NT2/D1 (cell line): Measurements from ENCODE around the gene PPM1H.

Experiments
- DNase-seq: peaks from one replicate; pipeline ENCODE4 v3.0.0-alpha.2; 2011; ENCODE audit warnings: low read depth, low spot score
- H3K27me3 ChIP-seq: 2 replicates; pipeline ENCODE4 v1.6.0; 2011; ENCODE audit warnings: mild to moderate bottlenecking; ENCODE audit not compliant: insufficient read length, insufficient read depth
- H3K36me3 ChIP-seq: 2 replicates; pipeline ENCODE4 v1.6.1; 2011; ENCODE audit warnings: mild to moderate bottlenecking, low read length, mixed read lengths; ENCODE audit not compliant: insufficient read depth, insufficient read length
- H3K4me1 ChIP-seq: 2 replicates; pipeline ENCODE4 v1.5.1; 2011; ENCODE audit not compliant: insufficient read depth, insufficient read length
- H3K4me3 ChIP-seq: 2 replicates; pipeline ENCODE4 v1.5.1; 2011; ENCODE audit warnings: low read depth; ENCODE audit not compliant: insufficient read length
- H3K9ac ChIP-seq: 2 replicates; pipeline ENCODE4 v1.6.0; 2011; ENCODE audit warnings: low read depth; ENCODE audit not compliant: insufficient read length
- H3K9me3 ChIP-seq: 2 replicates; pipeline ENCODE4 v1.5.1; 2011; ENCODE audit warnings: mild to moderate bottlenecking, low read length; ENCODE audit not compliant: insufficient read depth
- SUZ12 ChIP-seq: IDR thresholded peaks from 2 replicates; pipeline ENCODE4 v1.6.1; 2011; ENCODE audit not compliant: insufficient read length, insufficient read depth; ENCODE audit errors: extremely low read depth
- YY1 ChIP-seq: IDR thresholded peaks from 2 replicates; pipeline ENCODE4 v1.6.1; 2011; ENCODE audit not compliant: insufficient read length, insufficient read depth
- ZNF274 ChIP-seq: IDR thresholded peaks from 2 replicates; pipeline ENCODE4 v1.6.1; 2011; ENCODE audit warnings: mild to moderate bottlenecking, low read depth, low read length

Gene PPM1H

DNA sequence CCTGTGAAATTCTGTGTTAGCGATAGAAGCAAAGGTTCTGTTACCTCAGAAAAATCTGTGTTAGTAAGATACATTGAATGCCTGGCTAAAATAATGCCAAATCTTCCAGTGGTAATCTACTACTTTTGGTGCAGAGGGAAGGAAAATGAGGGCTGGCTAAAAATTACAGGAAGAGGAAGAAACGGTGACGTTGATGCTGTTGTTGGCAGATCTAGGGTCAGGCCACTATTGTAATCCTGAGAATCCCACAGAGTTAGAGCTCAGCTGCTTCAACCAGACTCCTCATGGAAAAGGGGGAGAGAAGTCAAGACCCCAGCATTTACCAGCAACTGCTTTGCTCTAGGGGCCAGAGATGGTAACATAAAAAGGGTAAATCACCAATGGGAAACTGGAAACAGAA is 145.1 kb downstream of the PPM1H start:
- no peak for DNase-seq
- 0 out of 2 replicates have a peak, but pooled peaks cover 6% of the 10 kb centered on the region for H3K9me3 ChIP-seq
- no peak overlapping the region for H3K4me3 ChIP-seq
- no peaks in the 10 kb centered on the region for H3K36me3 ChIP-seq
- no peak overlapping the region for H3K9ac ChIP-seq
- no peaks in the 10 kb centered on the region for H3K27me3 ChIP-seq
- no peaks in the 10 kb centered on the region for H3K4me1 ChIP-seq
- no peak for TF ChIP-seq ZNF274
- TF ChIP-seq YY1, result no peak
- TF ChIP-seq SUZ12, result no peak

DNA sequence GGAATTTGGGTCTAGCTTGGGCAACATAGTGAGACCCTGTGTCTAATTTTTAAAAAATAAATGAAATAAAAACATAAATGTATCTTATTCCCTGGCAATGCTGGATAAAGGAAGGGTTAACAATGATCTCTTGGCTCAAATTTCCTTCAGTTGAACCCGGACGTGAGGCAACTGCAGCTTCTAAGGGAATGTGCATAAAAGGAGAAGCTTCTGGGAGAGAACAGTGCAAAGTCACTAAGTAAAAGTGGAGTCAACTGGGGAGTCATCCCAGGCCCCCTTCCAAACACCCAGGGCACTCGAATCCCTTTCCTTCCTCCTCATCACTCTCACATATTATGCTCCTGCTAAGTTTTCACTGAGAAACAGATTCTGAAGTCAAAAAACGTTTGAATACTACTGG is 147.3 kb downstream of the PPM1H start:
- Histone ChIP-seq H3K9me3 (no peaks in the 10 kb centered on the region), H3K4me3 (no peak overlapping the region), H3K4me1 (no peaks in the 10 kb centered on the region), H3K36me3 (no peaks in the 10 kb centered on the region), H3K9ac (no peak overlapping the region), H3K27me3 (no peaks in the 10 kb centered on the region)
- no peak for TF ChIP-seq ZNF274
- no peak for TF ChIP-seq YY1
- no peak for TF ChIP-seq SUZ12
- no peak for DNase-seq

DNA sequence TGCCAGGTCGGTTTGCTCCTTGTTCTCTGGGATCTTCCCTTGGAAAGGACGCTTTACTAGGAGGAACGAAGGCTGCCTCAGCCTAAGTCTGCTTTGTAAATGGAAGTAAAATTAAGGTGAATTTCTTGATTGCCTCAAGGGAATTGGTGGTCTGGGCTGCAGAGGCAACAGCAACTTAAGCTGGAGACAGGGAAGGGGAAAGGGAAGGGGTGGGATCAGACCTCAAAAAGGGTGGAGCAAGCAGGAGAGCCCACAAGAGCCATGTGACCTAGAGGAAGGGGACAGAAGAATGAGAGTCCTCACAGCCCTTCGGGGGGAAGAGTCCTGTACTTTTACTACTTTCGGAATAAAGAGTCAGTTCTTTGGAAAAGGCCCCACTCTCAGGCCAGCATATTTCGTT is 147.9 kb downstream of the PPM1H start:
- no peak overlapping the region for H3K9ac ChIP-seq
- H3K4me3 ChIP-seq, result no peak overlapping the region
- DNase-seq, result no peak
- no peaks in the 10 kb centered on the region for H3K9me3 ChIP-seq
- H3K36me3 ChIP-seq, result no peaks in the 10 kb centered on the region
- TF ChIP-seq YY1 (no peak), ZNF274 (no peak), SUZ12 (no peak)
- H3K27me3 ChIP-seq, result no peaks in the 10 kb centered on the region
- no peaks in the 10 kb centered on the region for H3K4me1 ChIP-seq

DNA sequence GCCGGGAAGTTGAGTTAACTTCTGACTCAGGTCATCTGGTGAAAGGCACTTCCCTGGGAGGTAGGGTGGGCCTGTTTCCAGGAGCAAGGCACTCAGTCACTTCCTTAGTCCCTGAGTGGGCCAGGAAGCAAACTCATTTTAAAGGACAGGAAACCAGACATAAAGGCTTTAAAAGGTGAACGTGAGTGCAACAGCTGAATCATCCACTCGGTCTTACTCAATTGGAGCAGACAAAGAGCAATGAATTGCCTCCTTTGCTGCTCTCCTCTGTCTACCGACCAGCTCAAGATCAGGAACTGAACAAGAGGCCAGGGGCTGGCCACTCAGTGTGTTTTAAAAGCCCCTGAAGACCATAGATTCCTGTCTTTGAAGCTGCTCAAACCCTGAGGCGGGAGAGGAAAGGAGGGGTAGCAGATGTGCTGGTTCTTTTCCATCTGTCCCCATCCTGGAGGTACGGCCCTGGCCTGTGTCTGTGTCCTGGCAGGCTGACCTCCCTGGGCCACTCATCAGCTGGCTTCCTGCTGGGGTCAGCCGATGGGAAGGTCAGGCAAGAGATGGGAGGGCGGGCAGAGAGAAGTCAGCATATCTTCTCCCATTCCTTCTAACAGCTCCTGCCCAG is 148.9 kb downstream of the PPM1H start:
- H3K36me3 ChIP-seq, result no peaks in the 10 kb centered on the region
- DNase-seq, result no peak
- H3K9me3 ChIP-seq, result no peaks in the 10 kb centered on the region
- H3K4me3 ChIP-seq, result no peak overlapping the region
- TF ChIP-seq YY1 (no peak), SUZ12 (no peak), ZNF274 (no peak)
- no peak overlapping the region for H3K9ac ChIP-seq
- H3K27me3 ChIP-seq, result no peaks in the 10 kb centered on the region
- no peaks in the 10 kb centered on the region for H3K4me1 ChIP-seq

DNA sequence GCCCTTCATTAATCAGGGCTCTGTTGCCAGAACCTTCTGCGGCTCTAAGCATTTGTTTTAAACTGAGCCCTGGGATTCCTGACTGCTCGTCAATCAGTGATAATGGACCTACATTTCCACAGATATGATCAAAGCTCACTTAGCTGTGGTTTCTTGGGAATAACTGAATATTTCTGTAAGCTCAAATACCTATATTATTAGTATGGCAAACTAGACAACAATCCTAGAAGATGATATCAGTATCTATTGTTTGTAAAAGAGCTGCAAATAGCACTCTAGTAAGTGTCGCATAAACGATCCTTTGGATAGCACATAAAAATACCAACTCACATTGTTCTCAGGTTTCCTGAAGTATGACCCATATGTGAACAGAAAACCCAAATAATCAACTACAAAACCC is 150.4 kb downstream of the PPM1H start:
- H3K4me1 ChIP-seq, result no peaks in the 10 kb centered on the region
- no peak overlapping the region for H3K4me3 ChIP-seq
- no peak overlapping the region for H3K9ac ChIP-seq
- H3K9me3 ChIP-seq, result no peaks in the 10 kb centered on the region
- TF ChIP-seq SUZ12 (no peak), ZNF274 (no peak), YY1 (no peak)
- no peaks in the 10 kb centered on the region for H3K27me3 ChIP-seq
- no peak for DNase-seq
- no peaks in the 10 kb centered on the region for H3K36me3 ChIP-seq

DNA sequence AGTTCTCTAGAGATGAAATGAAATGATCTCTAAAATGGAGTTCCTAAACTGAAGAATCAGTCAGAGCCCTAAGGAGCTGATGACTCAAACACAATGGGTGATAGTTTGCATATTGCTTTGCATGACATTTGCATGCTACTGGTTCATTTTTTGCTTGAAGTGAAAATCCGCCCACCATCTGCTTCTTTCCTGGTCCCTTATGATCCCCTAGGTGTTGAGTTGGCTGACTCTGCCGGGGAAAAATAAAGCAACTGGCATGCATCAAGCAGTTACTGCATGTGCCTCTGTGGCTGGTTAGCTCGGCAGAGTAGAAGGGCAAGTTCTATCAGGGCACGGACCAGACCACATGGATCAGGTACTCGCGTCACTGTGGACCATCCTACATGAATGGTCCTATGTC is 151.1 kb downstream of the PPM1H start:
- no peaks in the 10 kb centered on the region for H3K36me3 ChIP-seq
- no peak overlapping the region for H3K9ac ChIP-seq
- no peaks in the 10 kb centered on the region for H3K4me1 ChIP-seq
- no peak for DNase-seq
- H3K4me3 ChIP-seq, result no peak overlapping the region
- no peak for TF ChIP-seq ZNF274
- TF ChIP-seq YY1, result no peak
- no peak for TF ChIP-seq SUZ12
- no peaks in the 10 kb centered on the region for H3K27me3 ChIP-seq
- H3K9me3 ChIP-seq, result no peaks in the 10 kb centered on the region

DNA sequence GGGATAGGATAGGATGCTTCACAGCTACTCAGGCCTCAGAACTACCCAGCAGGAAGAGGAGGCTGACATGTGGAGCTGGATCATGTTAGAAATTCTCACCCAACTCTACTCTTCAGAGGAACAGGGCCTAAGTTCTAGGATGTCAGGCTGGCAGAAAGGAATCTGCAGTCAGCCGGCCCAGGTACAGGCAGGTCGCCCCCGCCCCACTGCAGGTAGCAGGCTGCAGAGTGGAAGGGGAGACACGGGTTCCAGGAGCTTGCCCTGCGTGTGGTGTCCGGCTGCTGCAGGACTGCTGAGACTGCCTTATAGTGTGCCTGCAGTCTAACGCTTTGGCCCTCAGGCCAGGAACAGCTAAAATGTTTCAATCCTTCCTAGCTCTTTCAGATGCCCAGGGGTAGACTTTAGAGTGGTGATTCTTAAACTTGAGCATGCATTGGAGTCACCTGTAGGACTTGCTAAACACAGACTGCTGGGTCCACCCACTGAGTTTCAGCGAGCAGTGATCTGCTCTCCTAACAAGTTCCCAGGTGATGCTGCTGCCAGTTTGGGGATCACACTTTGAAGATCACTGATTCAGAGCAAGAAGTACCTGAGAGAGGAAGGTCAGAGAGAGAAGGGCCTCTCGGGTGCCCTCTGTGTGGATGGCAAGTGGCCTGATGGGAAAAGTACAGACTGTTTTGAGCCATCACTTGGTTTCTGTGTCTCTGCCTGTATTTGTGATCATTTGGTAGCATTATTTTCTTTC is 153.6 kb downstream of the PPM1H start:
- TF ChIP-seq ZNF274 (no peak), YY1 (no peak), SUZ12 (no peak)
- Histone ChIP-seq H3K27me3 (no peaks in the 10 kb centered on the region), H3K4me3 (no peak overlapping the region), H3K36me3 (no peaks in the 10 kb centered on the region), H3K9ac (no peak overlapping the region), H3K4me1 (no peaks in the 10 kb centered on the region), H3K9me3 (no peaks in the 10 kb centered on the region)
- no peak for DNase-seq

DNA sequence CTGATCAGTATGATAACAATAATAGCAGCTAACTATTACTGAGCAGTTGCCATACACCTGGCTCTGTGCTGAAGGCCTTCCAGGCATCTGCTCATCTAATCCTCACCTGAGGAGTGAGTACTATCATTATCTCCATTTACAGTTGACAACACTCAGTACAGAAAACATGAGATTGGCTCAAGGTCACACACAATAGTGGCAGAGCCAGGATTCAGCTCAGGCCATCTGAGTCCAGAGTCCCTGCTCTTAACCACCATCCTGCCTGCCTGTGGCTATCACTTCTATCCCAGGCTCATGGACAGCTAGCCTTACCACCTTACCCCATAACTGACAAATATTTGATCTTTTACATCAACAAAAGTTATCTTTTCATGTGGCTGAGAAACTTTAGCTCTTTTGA is 155.5 kb downstream of the PPM1H start:
- Histone ChIP-seq H3K27me3 (no peaks in the 10 kb centered on the region), H3K9ac (no peak overlapping the region), H3K4me1 (no peaks in the 10 kb centered on the region), H3K9me3 (no peaks in the 10 kb centered on the region), H3K4me3 (no peak overlapping the region), H3K36me3 (no peaks in the 10 kb centered on the region)
- no peak for DNase-seq
- TF ChIP-seq ZNF274, result no peak
- no peak for TF ChIP-seq YY1
- TF ChIP-seq SUZ12, result no peak
